Suprapubic skin (tissue), 3 donors: ENCODE measurements around the gene KRTAP26-1.

Experiments used
- CTCF ChIP-seq, 2 donors: fragments of 200-600 bp in 1 of 2; fragments of 450-650 bp in 1 of 2; sonication (generic) in 1 of 2; IDR thresholded peaks; one replicate each; pipeline ENCODE4 v1.5.1; 2016 to 2019; ENCODE audit warnings: antibody characterized with exemption in 2 of 2, mild to moderate bottlenecking in 1 of 2, moderate library complexity in 1 of 2
- EP300 ChIP-seq: sonication (generic); formaldehyde crosslinking; IDR thresholded peaks from one replicate; pipeline ENCODE4 v1.6.1; 2017; ENCODE audit warnings: antibody characterized with exemption
- POLR2A ChIP-seq, 2 donors: fragments of 450-650 bp; IDR thresholded peaks; one replicate each; pipeline ENCODE4 v1.6.1; 2017; ENCODE audit warnings: antibody characterized with exemption in 2 of 2, mild to moderate bottlenecking in 2 of 2, moderate library complexity in 2 of 2

DNA sequence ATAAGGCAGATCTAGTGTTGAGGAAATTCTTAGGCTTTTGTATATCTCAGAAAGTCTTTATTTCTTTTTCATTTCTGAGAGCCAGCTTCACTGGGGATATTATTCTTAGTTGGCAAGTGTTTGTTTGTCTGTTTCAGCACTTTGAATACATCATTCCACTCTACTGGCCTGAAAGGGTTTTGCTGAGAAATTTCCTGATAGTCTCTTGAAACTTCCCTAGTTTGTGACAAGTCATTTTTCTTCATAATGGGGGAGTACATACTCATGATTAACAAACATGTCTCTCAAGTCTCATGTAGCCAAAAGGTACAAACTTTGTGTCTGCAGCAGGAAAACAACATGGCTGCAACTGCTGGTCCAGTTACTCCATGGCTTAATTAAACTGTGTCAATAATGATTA is 6.3 kb upstream of the KRTAP26-1 start:
- TF ChIP-seq CTCF (IDR thresholded peaks at IDR 0.05), result no peak
- TF ChIP-seq POLR2A (IDR thresholded peaks at IDR 0.05), result no peak
- TF ChIP-seq EP300, result no peak
